IPS-18c (cell line): ENCODE data around the gene PDE10A.

ENCODE experiments used
- H3K4me3 ChIP-seq: 2 replicates; pipeline ENCODE4 v1.7.0; 2013; ENCODE audit warnings: low read depth, mild to moderate bottlenecking, low read length, moderate library complexity; ENCODE audit not compliant: insufficient read depth
- H3K9me3 ChIP-seq: one replicate; pipeline ENCODE4 v1.6.1; 2013; ENCODE audit warnings: mild to moderate bottlenecking, low read length, moderate library complexity; ENCODE audit not compliant: control insufficient read depth, insufficient read depth

The PDE10A gene

GRCh38 chr6:165662041-165662748, 846 bp downstream of the PDE10A start:
- Histone ChIP-seq H3K4me3 (peak overlapping the region; percentile 66), H3K9me3 (peaks cover 2% of the 10 kb centered on the region)

DNA sequence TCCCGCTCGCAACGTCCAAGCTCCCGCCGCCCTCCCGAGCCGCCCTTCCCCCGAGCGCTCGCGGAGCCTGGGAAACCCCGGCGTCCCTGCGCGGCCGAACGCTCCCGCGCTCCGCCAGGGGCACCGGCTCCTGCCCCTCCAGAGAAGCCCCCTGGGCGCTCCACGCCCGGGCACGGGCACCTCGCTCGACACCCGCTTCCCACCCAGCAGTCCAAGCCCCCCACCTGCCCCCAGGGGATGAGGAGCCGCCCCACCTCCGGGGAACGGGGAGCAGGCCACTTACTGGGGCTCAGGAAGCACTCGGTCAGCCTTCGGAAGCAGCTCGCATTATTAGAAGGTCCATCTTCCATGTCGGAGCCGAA, 1.4 kb downstream of the PDE10A start:
- Histone ChIP-seq H3K4me3 (peak overlapping the region; percentile 66), H3K9me3 (peaks cover 2% of the 10 kb centered on the region)

GRCh38 chr6:165660857-165661663, 2.0 kb downstream of the PDE10A start:
- peak overlapping the region; percentile 66 for H3K4me3 ChIP-seq
- peaks cover 2% of the 10 kb centered on the region for H3K9me3 ChIP-seq

DNA sequence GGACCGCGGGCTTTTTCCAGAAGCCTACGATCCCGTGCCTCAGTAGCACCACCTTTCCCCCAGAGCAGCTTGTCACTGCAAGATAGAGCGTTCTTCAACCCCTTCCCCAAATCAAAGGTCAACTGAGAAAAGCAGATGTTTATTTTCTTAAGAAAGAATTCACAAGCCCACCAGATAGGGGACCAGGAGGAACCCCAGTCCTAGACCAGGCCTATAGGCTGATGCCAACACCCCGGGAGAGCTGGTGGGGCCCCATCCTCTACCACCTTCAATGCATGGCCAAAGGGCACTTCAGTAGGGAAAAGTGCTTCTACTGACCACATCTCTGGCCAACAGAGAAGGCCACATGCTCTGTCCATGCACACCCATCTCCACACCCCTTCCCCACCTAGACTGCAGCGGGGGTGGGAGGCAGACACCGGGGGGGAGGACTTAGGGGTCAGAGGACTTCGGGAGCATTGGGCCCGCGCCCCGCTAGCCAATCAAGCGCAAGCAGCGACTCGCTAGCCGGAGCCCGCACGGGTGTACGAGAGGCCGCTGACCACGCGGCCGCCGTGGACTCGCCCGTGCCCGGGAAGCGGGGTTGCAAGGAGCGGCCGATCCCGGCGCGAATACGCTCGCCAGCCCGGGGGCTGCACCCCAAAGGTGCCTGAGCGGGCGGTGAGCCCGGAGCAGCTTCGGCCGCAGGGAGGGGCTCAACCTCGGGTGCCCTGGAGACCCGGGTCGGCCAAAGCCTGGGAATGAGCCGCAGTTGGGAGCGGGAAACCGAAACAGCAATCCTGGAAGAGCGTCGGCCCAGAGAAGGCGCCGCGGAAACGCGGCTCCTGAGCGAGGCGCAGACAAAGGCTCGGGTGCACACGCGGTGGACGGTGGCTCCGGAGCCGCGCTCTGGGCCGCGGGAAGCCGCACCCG, 2.8 kb downstream of the PDE10A start:
- Histone ChIP-seq H3K9me3 (peaks cover 2% of the 10 kb centered on the region), H3K4me3 (peak overlapping the region; percentile 66)

GRCh38 chr6:165658395-165659058, 4.5 kb downstream of the PDE10A start:
- no peak overlapping the region for H3K4me3 ChIP-seq

DNA sequence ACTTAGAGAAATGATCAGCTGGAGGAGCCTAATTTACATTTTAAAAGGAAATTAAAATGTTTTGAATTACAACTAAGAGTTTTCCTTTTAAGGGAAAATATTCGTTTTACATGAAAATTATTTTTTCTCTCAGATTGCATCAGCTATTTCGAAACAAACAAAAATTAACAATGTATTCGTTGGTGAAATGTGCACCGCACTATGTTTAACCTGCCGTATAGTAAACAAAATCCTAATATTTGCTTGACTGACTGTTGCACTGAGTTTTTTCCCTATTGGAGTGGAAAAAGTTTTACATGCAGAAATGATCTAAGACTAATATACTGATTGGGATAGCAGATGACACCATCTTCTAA, 5.7 kb downstream of the PDE10A start:
- Histone ChIP-seq H3K9me3 (no peaks in the 10 kb centered on the region), H3K4me3 (no peak overlapping the region)

More at GRCh38 chr6:165658395-165659058, 4.5 kb downstream of the PDE10A start:
- H3K9me3 ChIP-seq, result no peaks in the 10 kb centered on the region

GRCh38 chr6:165656581-165657324, 6.3 kb downstream of the PDE10A start:
- H3K9me3 ChIP-seq, result no peaks in the 10 kb centered on the region
- no peak overlapping the region for H3K4me3 ChIP-seq

DNA sequence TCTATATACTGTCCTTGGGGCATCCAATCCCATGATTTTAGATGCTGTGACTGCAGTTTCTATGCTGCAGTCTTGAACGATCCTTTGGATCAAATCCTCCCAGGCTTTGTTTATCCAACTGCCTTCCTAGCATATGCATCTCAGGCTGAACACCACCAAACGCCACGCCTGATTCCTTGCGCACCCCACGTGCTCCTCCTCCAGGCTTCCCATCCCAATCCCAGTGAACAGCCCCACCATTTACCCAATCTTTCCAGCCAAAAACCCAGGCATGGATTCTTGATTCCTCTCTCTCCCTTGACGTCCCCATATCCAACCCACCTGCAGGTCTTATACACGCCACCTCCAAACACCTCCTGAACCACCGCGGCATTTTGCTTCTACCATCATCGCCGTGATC, 7.8 kb downstream of the PDE10A start:
- H3K9me3 ChIP-seq, result no peaks in the 10 kb centered on the region

DNA sequence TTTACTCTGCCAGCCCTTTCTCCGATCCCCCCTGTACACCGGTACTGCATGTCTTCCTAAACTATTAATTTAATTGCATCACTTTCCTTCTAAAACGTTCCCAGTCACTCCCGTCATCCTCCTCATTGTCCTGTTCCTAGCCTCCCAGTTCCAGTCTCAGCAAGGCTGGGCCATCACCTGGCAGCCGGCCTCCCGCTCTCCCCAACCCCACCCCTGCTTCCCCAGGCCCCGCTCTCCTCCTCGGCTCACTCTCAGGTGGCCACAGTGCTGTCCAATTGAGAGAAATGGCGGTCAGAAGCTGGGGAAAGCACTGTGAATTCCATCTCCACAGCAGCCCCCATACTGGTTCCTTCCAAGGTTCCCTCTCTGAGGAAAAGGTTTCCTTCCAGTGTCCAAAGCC, 8.9 kb downstream of the PDE10A start:
- Histone ChIP-seq H3K9me3 (no peaks in the 10 kb centered on the region), H3K4me3 (no peak overlapping the region)

More for the DNA sequence above, 7.8 kb downstream of the PDE10A start:
- no peak overlapping the region for H3K4me3 ChIP-seq

DNA sequence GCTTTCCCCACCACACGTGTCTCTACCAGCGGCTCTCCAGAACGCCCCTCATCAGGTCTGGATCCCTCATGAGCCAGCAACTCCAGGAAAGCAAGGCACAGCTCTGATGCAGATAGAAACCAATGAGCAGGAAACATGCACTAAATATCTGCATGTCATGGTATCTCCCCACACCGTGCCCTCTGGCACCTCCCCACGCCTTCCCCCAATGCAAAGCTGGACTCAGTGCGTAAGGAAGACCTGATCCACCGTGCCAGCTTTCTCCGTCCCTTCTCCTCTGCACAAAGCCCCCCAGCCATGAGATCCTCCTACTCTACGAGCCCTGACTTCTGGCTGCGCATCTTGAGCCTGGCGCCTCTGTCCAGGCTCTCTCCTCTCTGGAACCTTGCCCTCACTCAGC, 9.4 kb downstream of the PDE10A start:
- Histone ChIP-seq H3K4me3 (no peak overlapping the region), H3K9me3 (no peaks in the 10 kb centered on the region)

GRCh38 chr6:165653196-165653595, 9.8 kb downstream of the PDE10A start:
- Histone ChIP-seq H3K9me3 (no peaks in the 10 kb centered on the region), H3K4me3 (no peak overlapping the region)

DNA sequence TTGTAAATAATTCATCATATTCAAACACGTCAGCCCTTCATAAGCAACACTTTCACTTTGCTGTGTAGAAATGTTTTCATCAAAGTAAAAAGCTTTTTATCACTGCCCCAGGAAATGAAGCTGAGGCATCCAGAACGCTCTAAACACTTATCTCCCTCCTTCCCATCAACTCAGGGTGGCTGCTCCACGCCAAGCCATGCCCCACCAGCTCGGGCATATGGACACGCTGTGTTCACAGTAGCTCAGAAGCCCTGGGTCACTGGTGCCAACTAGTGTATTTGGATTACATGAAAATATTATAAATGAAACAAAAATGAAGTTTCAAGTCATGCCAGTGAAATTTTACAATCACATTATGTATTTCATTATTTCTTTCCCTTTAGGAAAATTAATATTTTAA, 10.3 kb downstream of the PDE10A start:
- Histone ChIP-seq H3K9me3 (no peaks in the 10 kb centered on the region), H3K4me3 (no peak overlapping the region)

- Histone ChIP-seq H3K4me3 (no peak overlapping the region), H3K9me3 (no peaks in the 10 kb centered on the region)
These were observed 13.6 kb downstream of the PDE10A start for GRCh38 chr6:165649166-165650137.

GRCh38 chr6:165647041-165647440, 16.0 kb downstream of the PDE10A start:
- H3K4me3 ChIP-seq, result no peak overlapping the region
- no peaks in the 10 kb centered on the region for H3K9me3 ChIP-seq

GRCh38 chr6:165645919-165646318, 17.1 kb downstream of the PDE10A start:
- no peaks in the 10 kb centered on the region for H3K9me3 ChIP-seq
- no peak overlapping the region for H3K4me3 ChIP-seq
